ENCODE data around the gene MSANTD3.

DNA sequence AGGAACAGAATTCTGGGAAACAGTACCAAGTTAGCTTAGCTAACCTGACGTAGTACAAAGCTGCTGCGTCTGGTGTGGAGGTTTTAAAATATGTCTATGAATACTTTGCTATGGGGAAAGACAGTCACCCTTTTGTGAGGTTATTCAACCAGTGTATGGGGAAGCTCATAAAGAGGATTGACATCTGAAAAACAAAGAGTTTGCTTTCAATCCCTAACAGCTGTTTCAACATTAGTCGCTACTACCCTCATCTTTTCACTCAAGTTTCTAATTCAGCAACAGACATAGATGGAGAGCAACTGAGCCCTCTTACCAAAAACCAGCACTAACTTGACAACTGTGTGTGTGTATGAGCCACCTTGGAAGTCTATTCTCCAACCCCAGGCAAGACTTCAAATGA lies 7.8 kb upstream of the MSANTD3 start:
- TF ChIP-seq, protein P1, sequence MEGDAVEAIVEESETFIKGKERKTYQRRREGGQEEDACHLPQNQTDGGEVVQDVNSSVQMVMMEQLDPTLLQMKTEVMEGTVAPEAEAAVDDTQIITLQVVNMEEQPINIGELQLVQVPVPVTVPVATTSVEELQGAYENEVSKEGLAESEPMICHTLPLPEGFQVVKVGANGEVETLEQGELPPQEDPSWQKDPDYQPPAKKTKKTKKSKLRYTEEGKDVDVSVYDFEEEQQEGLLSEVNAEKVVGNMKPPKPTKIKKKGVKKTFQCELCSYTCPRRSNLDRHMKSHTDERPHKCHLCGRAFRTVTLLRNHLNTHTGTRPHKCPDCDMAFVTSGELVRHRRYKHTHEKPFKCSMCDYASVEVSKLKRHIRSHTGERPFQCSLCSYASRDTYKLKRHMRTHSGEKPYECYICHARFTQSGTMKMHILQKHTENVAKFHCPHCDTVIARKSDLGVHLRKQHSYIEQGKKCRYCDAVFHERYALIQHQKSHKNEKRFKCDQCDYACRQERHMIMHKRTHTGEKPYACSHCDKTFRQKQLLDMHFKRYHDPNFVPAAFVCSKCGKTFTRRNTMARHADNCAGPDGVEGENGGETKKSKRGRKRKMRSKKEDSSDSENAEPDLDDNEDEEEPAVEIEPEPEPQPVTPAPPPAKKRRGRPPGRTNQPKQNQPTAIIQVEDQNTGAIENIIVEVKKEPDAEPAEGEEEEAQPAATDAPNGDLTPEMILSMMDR (IDR thresholded peaks at IDR 0.05; ENCODE audit: borderline replicate concordance, extremely low read depth, low read length, poor library complexity, severe bottlenecking), result no peak
- TF ChIP-seq EZH2 (IDR thresholded peaks at IDR 0.05; ENCODE audit: borderline replicate concordance, low read depth, low read length, severe bottlenecking), result no peak
